ENCODE results near the gene VPS16. TPM values are rescaled to one million over a fixed set of nuclear protein-coding genes. Genes with fewer than 3 reads are reported as not detected.
A peak's percentile ranks its signal among the peaks of the same experiment; 100 is the strongest.

The VPS16 gene
- total and polyA plus RNA-seq, 2 of the 13 experiments (the other 11 are each of a cell fraction or from before 2014, with no cell fraction given) = 34.2 to 35.4 TPM

DNA sequence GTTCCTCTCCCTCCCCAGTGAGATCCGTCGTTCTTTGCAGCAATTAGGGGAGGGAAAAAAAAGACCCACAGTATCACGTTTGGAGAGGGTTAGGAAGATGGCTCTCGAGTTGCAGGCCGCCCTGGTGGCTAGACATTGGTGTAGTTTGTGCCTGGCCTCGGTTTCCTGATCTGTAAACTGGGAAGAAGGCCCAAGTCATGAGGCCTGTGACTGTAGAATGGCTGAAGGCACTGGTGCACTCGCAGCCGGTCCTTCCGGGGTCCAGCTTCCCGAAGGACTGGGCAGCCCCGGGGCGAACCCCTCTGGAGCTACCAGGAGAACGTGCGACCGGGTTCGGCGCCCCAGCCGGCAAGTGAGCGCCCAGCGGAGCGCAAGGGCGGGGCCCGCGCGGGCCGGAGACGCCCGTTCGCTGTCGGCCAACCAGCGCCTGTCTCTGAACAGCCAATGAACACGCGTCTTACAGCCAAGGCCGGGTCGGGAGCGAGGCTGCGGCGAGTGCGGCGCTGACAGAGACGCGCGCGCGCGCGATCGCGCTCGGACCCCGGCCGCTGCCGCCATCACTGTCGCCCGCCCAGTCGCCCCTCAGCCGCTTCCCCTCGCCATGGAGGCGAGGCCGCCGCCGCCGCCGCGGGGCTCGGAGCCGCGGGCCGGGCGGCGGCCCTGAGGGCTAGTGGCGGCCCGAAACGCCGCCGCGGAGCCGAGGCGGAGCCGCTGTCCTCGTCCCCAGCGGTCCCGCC, 32.6 kb downstream of the VPS16 start, which contains the start of gene PTPRA (continued):
- TF ChIP-seq TBX3 (IDR thresholded peaks at IDR 0.05; ENCODE audit: borderline replicate concordance) (no peak), PRDM15 (CRISPR knock-in tag; IDR thresholded peaks at IDR 0.05) (peak; percentile 68; the same call in 1 of the 2 replicates), ZNF747 (CRISPR knock-in tag; IDR thresholded peaks at IDR 0.05; ENCODE audit: borderline replicate concordance) (peak; percentile 89), ZC3H13 (CRISPR knock-in tag; IDR thresholded peaks at IDR 0.05) (0 out of 2 replicates have a peak, but pooled peaks have one; percentile 68), YEATS4 (CRISPR knock-in tag; IDR thresholded peaks at IDR 0.05; ENCODE audit: borderline replicate concordance) (no peak; the same call in 1 of the 2 replicates), ZNF839 (CRISPR knock-in tag; IDR thresholded peaks at IDR 0.05; ENCODE audit: borderline replicate concordance) (peak; percentile 98), ZNF772 (CRISPR knock-in tag; IDR thresholded peaks at IDR 0.05) (peak; percentile 57; the same call in 1 of the 2 replicates), FOXA3 (CRISPR knock-in tag; IDR thresholded peaks at IDR 0.05) (peak; percentile 28), ZNF44 (CRISPR knock-in tag; IDR thresholded peaks at IDR 0.05) (no peak), ZNF24 (IDR thresholded peaks at IDR 0.05) (no peak), RXRA (CRISPR knock-in tag; IDR thresholded peaks at IDR 0.05) (peak; percentile 57), MBNL3 (CRISPR knock-in tag; conservative IDR thresholded peaks at IDR 0.05) (no peak), HOXA3 (CRISPR knock-in tag; IDR thresholded peaks at IDR 0.05) (peak; percentile 96), HOXA5 (CRISPR knock-in tag; IDR thresholded peaks at IDR 0.05) (peak; percentile 20; the same call in 1 of the 2 replicates), ZNF737 (CRISPR knock-in tag; IDR thresholded peaks at IDR 0.05; ENCODE audit: borderline replicate concordance) (peak; percentile 97), SAP130 (CRISPR knock-in tag; IDR thresholded peaks at IDR 0.05; ENCODE audit: low read depth) (peak; percentile 79), FOXJ3 (CRISPR knock-in tag; IDR thresholded peaks at IDR 0.05; ENCODE audit: borderline replicate concordance) (no peak), ZBTB1 (CRISPR knock-in tag; IDR thresholded peaks at IDR 0.05; ENCODE audit: borderline replicate concordance) (0 out of 2 replicates have a peak, but pooled peaks have one; percentile 48), HOMEZ (CRISPR knock-in tag; IDR thresholded peaks at IDR 0.05; ENCODE audit: low read depth) (no peak; the same call in 1 of the 2 replicates), CHCHD3 (CRISPR knock-in tag; IDR thresholded peaks at IDR 0.05) (0 out of 2 replicates have a peak, but pooled peaks have one; percentile 72), ZNF10 (CRISPR knock-in tag; IDR thresholded peaks at IDR 0.05; ENCODE audit: borderline replicate concordance, low read depth) (0 out of 2 replicates have a peak, but pooled peaks have one; percentile 79), ZFP82 (CRISPR knock-in tag; IDR thresholded peaks at IDR 0.05; ENCODE audit: borderline replicate concordance) (peak; percentile 97; the same call in 1 of the 2 replicates)
- TF ChIP-seq, protein P1, sequence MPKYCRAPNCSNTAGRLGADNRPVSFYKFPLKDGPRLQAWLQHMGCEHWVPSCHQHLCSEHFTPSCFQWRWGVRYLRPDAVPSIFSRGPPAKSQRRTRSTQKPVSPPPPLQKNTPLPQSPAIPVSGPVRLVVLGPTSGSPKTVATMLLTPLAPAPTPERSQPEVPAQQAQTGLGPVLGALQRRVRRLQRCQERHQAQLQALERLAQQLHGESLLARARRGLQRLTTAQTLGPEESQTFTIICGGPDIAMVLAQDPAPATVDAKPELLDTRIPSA (CRISPR knock-in tag; IDR thresholded peaks at IDR 0.05; ENCODE audit: borderline replicate concordance) = no peak
- TF ChIP-seq, protein P2, sequence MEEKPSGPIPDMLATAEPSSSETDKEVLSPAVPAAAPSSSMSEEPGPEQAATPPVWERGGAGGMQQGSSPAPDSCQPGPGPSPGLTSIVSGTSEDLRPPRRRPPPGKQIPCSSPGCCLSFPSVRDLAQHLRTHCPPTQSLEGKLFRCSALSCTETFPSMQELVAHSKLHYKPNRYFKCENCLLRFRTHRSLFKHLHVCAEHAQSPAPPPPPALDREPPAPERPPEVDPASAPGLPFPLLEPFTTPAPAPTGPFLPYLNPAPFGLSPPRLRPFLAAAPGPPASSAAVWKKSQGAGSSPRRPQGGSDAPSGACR (CRISPR knock-in tag; IDR thresholded peaks at IDR 0.05) = 0 out of 2 replicates have a peak, but pooled peaks have one; percentile 35

Data from HepG2 (cell line).